AG04450 (cell line): ENCODE data around the gene RBM38. TPM values are rescaled to one million over a fixed set of nuclear protein-coding genes. Genes with fewer than 3 reads are reported as not detected.
A peak's percentile ranks its signal among the peaks of the same experiment; 100 is the strongest.
"Not testable (repeated sequence)": the region's sequence is repeated elsewhere in the genome, so short reads cannot be mapped to it uniquely, and the experiment has no call there.

Source experiments
- CTCF ChIA-PET: fragments of 300-600, 350-600 bp; formaldehyde crosslinking; extraction: SDS; loops from one replicate; lab custom pipeline; 2022; ENCODE audit warnings: antibody characterized with exemption, inconsistent platforms; lab: Charles Lee
- POLR2A ChIA-PET: fragments of 350-600 bp; formaldehyde crosslinking; extraction: SDS; loops from one replicate; lab custom pipeline; 2021; ENCODE audit warnings: antibody characterized with exemption, inconsistent platforms; lab: Yijun Ruan, JAX
- DNase-seq: peaks from one replicate; pipeline ENCODE4 v3.0.0-alpha.2; 2011; ENCODE audit warnings: low read depth, low spot score
- H3K27ac ChIP-seq: one replicate; pipeline ENCODE4 v1.5.1; 2012; ENCODE audit warnings: low read depth, low read length, control low read depth
- H3K27me3 ChIP-seq: one replicate; pipeline ENCODE4 v1.6.0; 2012; ENCODE audit warnings: low read length; ENCODE audit not compliant: control insufficient read depth, insufficient read depth
- H3K4me3 ChIP-seq: 2 replicates; pipeline ENCODE4 v1.5.1; 2011; ENCODE audit warnings: mild to moderate bottlenecking, low read depth, low read length, control low read depth
- H3K9me3 ChIP-seq: 2 replicates; pipeline ENCODE4 v1.5.1; 2012; ENCODE audit warnings: low read length; ENCODE audit not compliant: control insufficient read depth, insufficient read depth
- polyA minus RNA-seq: library from RNA; depleted of rRNA, polyadenylated mRNA; stranded (reverse); fragments of >200 nt; gene quantifications from 2 replicates; pipeline ENCODE4 v1.2.3, GENCODE V29; 2011; rRNA and poly(A)+ RNA removed
- polyA plus RNA-seq: library from polyadenylated mRNA; depleted of rRNA; stranded (reverse); fragments of >200 nt; gene quantifications from 2 replicates; pipeline ENCODE4 v1.2.3, GENCODE V29; 2011; rRNA removed
- TF ChIP-seq, protein P1 (sequence below): IDR thresholded peaks from 2 replicates; pipeline ENCODE4 v1.5.1; 2011; ENCODE audit warnings: low read depth, low read length, control low read depth, inconsistent platforms

RBM38 gene
- polyA plus RNA-seq (5.2 and 8.2 TPM in 2 replicates), polyA minus RNA-seq (3.8 and 4.0 TPM in 2 replicates)

DNA sequence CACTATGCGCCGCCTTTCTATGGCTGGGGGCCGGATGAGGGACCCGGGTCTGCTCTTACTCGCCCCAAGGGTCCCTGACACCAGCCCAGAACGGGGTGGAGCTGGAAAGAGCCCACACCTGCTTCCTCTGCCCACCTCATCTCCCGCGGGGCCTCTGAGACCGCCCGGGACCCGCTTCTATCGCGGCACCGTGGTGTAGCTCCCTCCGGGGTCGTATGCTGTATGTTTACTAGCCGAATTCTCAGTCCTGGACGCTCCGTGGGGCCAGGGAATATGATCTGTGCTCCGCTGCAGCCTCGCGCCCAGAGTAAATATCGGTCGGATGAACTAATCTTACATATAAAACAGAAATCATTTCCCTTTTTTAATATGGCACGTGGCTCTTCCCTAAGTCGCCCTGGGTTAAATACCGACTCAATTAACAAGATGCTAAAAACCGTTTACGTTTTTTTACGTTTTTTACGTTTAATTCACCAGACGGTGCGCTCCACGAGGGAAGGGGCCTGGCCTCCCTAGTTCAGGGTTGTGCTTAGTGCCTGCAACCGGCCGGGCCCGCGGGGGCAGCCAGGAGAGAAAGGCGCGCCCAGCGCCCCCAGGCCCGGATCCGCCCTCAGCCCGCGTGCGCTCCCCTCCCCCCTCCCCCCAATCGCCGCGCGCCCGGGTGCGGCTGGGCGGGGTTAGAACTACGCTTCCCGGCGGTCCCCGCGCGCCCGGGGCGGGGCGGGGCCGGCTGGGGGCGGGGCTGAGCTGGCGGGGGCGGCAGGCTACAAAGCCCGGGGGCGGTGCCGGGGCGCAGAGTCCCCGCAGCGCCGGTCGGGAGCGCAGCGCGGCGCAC is at the start of gene RBM38:
TSS of gene RBM38 (plus strand) at position 793 of the 835 bp plus-strand sequence. CDS start 186 bp downstream, outside the sequence.
- peak; percentile 11 for DNase-seq
- no peaks in the 10 kb centered on the region for H3K27me3 ChIP-seq
- H3K9me3 ChIP-seq: peaks cover 11% of the 10 kb centered on the region; the same call in 1 of the 2 replicates
- TF ChIP-seq, protein P1, sequence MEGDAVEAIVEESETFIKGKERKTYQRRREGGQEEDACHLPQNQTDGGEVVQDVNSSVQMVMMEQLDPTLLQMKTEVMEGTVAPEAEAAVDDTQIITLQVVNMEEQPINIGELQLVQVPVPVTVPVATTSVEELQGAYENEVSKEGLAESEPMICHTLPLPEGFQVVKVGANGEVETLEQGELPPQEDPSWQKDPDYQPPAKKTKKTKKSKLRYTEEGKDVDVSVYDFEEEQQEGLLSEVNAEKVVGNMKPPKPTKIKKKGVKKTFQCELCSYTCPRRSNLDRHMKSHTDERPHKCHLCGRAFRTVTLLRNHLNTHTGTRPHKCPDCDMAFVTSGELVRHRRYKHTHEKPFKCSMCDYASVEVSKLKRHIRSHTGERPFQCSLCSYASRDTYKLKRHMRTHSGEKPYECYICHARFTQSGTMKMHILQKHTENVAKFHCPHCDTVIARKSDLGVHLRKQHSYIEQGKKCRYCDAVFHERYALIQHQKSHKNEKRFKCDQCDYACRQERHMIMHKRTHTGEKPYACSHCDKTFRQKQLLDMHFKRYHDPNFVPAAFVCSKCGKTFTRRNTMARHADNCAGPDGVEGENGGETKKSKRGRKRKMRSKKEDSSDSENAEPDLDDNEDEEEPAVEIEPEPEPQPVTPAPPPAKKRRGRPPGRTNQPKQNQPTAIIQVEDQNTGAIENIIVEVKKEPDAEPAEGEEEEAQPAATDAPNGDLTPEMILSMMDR: no peak
- ChIA-PET CTCF (interaction anchor here (0.6 to 2.3 kb wide), 5 partner anchors 9 to 975 kb away, joined by 3 to 12 read pairs (median 4); no protein-coding TSS in a partner anchor), POLR2A (no interaction called here)
- no peak within 1 kb of the TSS for H3K27ac ChIP-seq
- H3K4me3 ChIP-seq: peak within 1 kb of the TSS; percentile 73

DNA sequence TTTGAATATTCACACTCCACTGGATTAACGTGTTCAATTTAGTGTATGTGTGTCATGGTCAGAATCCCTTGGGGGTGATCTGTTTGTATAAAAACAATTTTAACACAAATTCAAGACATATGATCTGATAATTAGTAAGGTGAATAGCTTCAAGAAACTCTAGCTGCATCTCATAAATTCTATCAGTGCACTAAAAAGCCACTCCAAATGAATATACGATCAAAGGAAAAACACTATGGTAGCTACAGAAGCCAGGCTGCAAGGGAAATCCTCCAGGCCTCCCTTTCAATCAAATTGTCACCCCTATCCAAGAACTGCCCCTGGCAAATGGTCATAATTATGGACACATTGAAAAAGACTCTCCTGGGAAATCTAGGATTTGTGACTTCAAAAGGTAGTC is 49.5 kb upstream of the RBM38 start:
- TF ChIP-seq, protein P1: no peak
- Histone ChIP-seq H3K9me3 (no peaks in the 10 kb centered on the region), H3K27me3 (no peaks in the 10 kb centered on the region), H3K27ac (no peak overlapping the region), H3K4me3 (no peak overlapping the region)
- POLR2A ChIA-PET: no interaction called here
- DNase-seq: no peak
- CTCF ChIA-PET: no interaction called here

DNA sequence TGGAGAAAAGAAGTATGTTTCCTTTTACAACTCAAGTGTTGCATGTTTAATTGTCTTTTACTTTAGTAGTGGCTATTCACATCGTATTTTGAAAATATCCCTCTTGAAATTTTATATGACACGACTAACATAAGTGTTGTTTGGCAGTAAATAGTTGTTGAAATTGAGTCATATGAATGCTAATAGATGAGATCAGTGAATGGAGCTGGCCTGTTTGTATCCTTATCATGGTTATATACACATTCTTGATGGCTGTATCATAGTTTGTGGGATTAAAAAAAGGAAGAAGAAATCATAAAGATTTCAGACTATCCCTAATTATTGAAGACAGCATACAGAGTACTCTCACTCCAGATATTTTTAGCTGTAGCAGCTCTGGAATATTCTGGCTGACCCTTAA is 48.4 kb upstream of the RBM38 start:
- TF ChIP-seq, protein P1: no peak
- CTCF ChIA-PET: no interaction called here
- POLR2A ChIA-PET: no interaction called here
- no peaks in the 10 kb centered on the region for H3K9me3 ChIP-seq
- H3K27ac ChIP-seq: no peak overlapping the region
- H3K27me3 ChIP-seq: no peaks in the 10 kb centered on the region
- no peak for DNase-seq
- no peak overlapping the region for H3K4me3 ChIP-seq

DNA sequence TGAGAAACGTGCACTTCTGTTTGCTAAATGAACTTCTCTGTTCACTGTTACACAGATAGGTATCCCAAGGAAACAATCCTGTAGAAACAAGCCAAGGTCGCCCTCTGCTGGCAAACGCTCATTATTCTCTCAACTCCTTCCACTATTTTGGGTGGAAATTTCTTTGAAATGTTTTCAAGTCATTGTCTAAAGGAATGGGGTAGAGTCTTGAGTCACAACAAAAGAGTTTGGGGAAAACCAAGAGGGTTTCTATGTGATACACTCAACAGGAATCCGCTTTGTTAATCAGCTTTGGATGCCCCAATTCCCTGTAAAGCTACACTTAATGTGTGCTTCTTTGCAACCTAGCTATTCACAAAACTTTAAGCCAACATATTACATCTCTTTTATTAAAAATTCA is 44.7 kb upstream of the RBM38 start:
- TF ChIP-seq, protein P1: peak; percentile 79
- no peaks in the 10 kb centered on the region for H3K9me3 ChIP-seq
- CTCF ChIA-PET: interaction anchor here (0.6 to 2.8 kb wide), 24 partner anchors 10 to 1352 kb away, joined by 3 to 43 read pairs (median 4); partner anchors contain the start of gene SPO11
- H3K4me3 ChIP-seq: no peak overlapping the region
- DNase-seq: peak; percentile 34
- H3K27ac ChIP-seq: no peak overlapping the region
- POLR2A ChIA-PET: no interaction called here
- H3K27me3 ChIP-seq: no peaks in the 10 kb centered on the region

DNA sequence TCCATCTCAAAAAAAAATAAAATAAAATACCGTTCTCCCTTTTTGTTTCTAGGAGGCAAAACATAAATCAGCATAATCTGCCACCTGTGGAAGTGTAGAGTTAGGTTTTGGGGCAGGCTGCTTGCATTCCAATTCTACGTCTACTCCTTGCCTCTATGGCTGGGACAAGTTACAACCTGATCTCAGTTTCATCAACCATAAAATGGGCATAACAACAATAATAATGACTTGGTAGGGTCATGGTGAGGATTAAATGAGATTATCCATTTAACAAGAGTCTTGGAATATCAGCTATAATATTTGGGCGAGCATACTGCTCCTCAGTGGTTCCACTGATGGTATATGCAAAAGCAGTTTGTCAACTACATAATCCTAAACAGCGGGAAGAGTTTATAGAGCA is 43.8 kb upstream of the RBM38 start:
- DNase-seq: no peak
- Histone ChIP-seq H3K9me3 (no peaks in the 10 kb centered on the region), H3K27ac (no peak overlapping the region), H3K27me3 (no peaks in the 10 kb centered on the region), H3K4me3 (no peak overlapping the region)
- ChIA-PET CTCF (interaction anchor here (0.7 to 3.1 kb wide), 9 partner anchors 9 to 1870 kb away, joined by 3 to 27 read pairs (median 5); no protein-coding TSS in a partner anchor), POLR2A (no interaction called here)
- TF ChIP-seq, protein P1: no peak

DNA sequence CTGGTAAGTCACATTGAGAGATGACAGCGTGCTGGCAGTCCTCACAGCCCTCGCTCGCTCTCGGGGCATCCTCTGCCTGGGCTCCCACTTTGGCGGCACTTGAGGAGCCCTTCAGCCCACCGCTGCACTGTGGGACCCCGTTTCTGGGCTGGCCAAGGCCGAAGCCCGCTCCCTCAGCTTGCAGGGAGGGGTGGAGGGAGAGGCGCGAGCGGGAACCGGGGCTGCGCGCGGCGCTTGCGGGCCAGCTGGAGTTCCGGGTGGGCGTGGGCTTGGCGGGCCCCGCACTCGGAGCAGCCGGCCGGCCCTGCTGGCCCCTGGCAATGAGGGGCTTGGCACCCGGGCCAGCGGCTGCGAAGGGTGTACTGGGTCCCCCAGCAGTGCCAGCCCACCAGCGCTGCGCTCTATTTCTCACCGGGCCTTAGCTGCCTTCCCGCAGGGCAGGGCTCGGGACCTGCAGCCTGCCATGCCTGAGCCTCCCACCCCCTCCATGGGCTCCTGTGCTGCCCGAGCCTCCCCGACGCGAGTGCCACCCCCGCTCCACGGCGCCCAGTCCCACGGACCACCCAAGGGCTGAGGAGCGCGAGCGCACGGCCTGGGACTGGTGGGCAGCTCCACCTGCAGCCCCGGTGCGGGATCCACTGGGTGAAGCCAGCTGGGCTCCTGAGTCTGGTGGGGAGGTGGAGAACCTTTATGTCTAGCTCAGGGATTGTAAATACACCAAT is 42.8 kb upstream of the RBM38 start:
- H3K27ac ChIP-seq, H3K9me3 ChIP-seq, H3K27me3 ChIP-seq, DNase-seq, POLR2A ChIA-PET, H3K4me3 ChIP-seq: not testable (repeated sequence)
- CTCF ChIA-PET: interaction anchor here (0.9 to 3.1 kb wide), 4 partner anchors 256 to 798 kb away, joined by 3 to 27 read pairs (median 7); no protein-coding TSS in a partner anchor
